Stimulated activated memory B cell treated with anti-CD40 and anti-IgM and Interleukin-4, amounts not matched to agents 10 μg/mL and 1 μg/mL and 100 μg/mL, for 72 hours (primary cell): ENCODE data around the gene SPATA4.
"Not testable (repeated sequence)": the region's sequence is repeated elsewhere in the genome, so short reads cannot be mapped to it uniquely, and the experiment has no call there.

Source experiments
- ATAC-seq: fragments of 150-1000 bp; cut with Tn5 transposase; 2 replicates; pipeline ENCODE4 v1.10.0; 2021
- H3K27ac Mint-ChIP-seq: one replicate; pipeline ENCODE4 v1.8.0; 2022; ENCODE audit warnings: mild to moderate bottlenecking, mixed read lengths
- H3K27me3 Mint-ChIP-seq: one replicate; pipeline ENCODE4 v1.8.0; 2022; ENCODE audit warnings: mixed read lengths
- H3K36me3 Mint-ChIP-seq: one replicate; pipeline ENCODE4 v1.8.0; 2022; ENCODE audit warnings: mixed read lengths
- H3K4me1 Mint-ChIP-seq: one replicate; pipeline ENCODE4 v1.8.0; 2022; ENCODE audit warnings: mixed read lengths
- H3K4me3 Mint-ChIP-seq: one replicate; pipeline ENCODE4 v1.8.0; 2022; ENCODE audit warnings: mild to moderate bottlenecking, moderate library complexity, mixed read lengths
- H3K9me3 Mint-ChIP-seq: one replicate; pipeline ENCODE4 v1.8.0; 2022; ENCODE audit warnings: mixed read lengths

The SPATA4 gene

DNA sequence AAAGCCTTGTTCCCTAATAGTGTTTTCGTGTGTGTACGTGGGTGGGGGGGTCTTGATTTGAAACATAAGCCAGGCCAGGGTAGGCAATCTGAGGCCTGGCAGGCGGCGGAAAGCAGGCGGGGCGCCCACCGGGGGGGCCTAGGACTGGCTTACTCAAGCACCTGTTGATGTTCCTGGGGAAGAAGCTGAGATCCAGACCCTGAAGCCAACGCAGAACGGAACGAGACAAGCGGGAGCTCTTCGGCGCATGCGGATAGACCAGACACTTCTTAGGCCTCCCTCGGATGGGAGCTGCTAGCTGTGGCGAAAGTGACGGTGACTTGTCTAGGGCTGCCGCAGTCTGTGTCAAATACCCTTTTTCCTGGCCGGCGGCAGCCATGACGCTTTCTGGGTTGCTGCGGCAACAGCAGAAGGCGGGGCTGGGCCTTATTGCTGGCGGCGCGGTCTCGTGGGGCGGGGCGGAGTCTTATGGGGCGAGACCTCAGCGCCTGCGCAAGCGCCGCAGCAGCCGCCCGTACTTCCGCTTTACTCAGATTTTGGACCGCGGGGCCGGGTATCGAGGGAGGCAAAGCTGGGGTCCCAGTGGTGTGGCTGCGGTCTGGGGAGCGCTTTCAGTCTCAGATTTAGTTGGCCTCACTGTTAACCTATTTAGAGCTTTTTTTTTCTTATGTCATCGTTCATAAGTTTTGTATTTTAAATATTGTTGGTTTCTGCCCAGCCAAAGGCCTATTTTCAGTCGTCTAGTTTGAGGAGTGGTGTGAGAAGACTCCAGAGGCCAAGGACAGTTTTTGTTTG is at the start of gene SPATA4:
SPATA4 (minus strand) TSS at position 402 of the 795 bp plus-strand sequence; CDS start at position 379, 23 bp downstream.
- Mint-ChIP-seq H3K27me3 (peaks cover 17% of the 10 kb centered on the region), H3K36me3 (no peaks in the 10 kb centered on the region), H3K4me1 (peaks cover 12% of the 10 kb centered on the region), H3K27ac (peak within 1 kb of the TSS; percentile 80), H3K4me3 (peak within 1 kb of the TSS; percentile 90), H3K9me3 (no peaks in the 10 kb centered on the region)
- peak; percentile 98 for ATAC-seq

DNA sequence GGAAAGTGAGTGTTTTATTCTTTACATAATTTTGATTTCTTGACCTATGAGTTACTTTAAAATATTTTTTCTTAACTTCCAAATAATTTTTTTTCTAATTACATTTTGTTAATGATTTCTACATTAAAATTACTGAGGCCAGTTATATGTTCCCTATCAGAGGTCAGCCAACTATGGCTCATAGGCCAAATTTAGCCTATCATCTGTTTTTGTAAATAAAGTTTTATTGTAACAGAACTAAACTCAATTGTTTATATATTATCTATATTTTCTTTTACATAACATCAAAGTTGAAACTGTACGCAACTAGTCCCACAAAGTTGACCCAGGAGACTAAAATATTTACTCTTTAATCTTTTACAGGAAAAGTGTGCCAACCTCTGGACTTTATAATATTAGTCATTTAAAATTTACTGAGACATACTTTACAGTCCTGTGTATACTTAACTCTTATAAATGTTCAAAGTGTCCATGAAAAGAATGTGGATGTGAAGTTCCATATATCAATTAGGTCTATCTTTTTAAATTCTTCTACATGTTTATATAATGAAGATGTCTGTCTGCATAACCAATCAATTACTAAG is 47.5 kb upstream of the SPATA4 start:
- no peaks in the 10 kb centered on the region for H3K4me1 Mint-ChIP-seq
- H3K36me3 Mint-ChIP-seq: no peaks in the 10 kb centered on the region
- ATAC-seq: no peak
- no peaks in the 10 kb centered on the region for H3K27me3 Mint-ChIP-seq
- no peaks in the 10 kb centered on the region for H3K9me3 Mint-ChIP-seq
- no peak overlapping the region for H3K4me3 Mint-ChIP-seq
- no peak overlapping the region for H3K27ac Mint-ChIP-seq

DNA sequence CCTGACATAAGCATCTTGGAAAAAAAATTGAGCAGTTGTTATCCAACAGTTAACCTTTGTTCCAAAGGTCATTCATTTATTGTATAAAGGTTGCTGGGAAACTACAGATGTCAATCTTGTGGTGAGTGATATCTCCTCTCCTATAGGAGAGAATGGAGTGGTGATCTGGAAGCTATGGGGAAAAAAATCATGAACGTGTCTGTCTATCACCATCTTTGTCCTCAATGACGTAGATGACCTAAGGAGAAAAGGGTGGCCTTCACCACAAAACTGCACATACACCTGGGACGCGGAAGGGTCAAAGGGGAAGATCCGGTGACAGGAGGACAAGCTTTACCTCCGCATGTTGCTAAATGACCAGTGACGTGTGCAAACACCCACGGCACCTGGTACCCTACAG is 46.3 kb upstream of the SPATA4 start:
- no peaks in the 10 kb centered on the region for H3K4me1 Mint-ChIP-seq
- ATAC-seq: no peak
- no peak overlapping the region for H3K4me3 Mint-ChIP-seq
- no peak overlapping the region for H3K27ac Mint-ChIP-seq
- no peaks in the 10 kb centered on the region for H3K36me3 Mint-ChIP-seq
- H3K27me3 Mint-ChIP-seq: no peaks in the 10 kb centered on the region
- H3K9me3 Mint-ChIP-seq: no peaks in the 10 kb centered on the region

DNA sequence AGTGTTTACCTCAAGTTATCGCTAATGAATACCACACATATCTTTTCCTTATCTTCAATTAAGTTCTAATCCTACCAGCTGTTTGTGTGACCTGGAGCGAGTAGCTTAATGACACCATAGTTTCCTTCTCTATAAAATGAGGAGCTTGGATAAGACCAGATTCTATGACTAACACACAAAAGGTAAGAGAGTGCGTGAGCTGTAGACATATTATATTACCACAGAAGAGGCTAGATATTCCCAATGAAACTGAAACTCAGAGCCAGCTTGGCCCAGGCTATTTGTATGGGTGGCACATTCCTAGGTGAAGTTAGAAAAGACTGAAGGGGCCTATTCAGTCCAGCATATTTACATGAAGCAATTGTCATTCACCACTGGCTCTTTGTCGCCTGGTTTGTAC is 43.4 kb upstream of the SPATA4 start:
- no peak overlapping the region for H3K4me3 Mint-ChIP-seq
- no peaks in the 10 kb centered on the region for H3K9me3 Mint-ChIP-seq
- ATAC-seq: no peak
- H3K27me3 Mint-ChIP-seq: no peaks in the 10 kb centered on the region
- H3K36me3 Mint-ChIP-seq: no peaks in the 10 kb centered on the region
- H3K27ac Mint-ChIP-seq: no peak overlapping the region
- no peaks in the 10 kb centered on the region for H3K4me1 Mint-ChIP-seq

DNA sequence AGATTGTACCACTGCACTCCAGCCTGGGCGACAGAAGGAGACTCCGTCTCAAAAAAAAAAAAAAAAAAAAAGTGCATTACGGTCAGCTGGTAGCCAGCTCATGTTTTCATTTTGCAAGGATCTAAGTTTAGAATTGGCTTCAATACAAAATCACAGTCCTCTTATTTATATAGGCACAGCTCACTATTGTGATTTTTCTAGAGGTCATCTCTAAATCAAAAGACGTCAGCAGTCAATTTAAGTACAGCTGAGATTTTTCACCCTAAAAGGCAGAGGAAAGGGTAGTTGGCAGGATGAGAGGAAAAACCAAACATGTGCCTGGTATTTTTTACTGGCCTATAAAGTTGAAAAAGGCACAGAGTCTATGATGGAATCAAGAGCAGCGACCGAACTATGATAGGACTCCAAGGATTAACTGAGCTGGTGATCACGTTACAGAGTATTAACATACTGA is 42.8 kb upstream of the SPATA4 start:
- no peaks in the 10 kb centered on the region for H3K9me3 Mint-ChIP-seq
- ATAC-seq: no peak
- H3K4me3 Mint-ChIP-seq: no peak overlapping the region
- no peaks in the 10 kb centered on the region for H3K36me3 Mint-ChIP-seq
- H3K4me1 Mint-ChIP-seq: no peaks in the 10 kb centered on the region
- no peaks in the 10 kb centered on the region for H3K27me3 Mint-ChIP-seq
- no peak overlapping the region for H3K27ac Mint-ChIP-seq

DNA sequence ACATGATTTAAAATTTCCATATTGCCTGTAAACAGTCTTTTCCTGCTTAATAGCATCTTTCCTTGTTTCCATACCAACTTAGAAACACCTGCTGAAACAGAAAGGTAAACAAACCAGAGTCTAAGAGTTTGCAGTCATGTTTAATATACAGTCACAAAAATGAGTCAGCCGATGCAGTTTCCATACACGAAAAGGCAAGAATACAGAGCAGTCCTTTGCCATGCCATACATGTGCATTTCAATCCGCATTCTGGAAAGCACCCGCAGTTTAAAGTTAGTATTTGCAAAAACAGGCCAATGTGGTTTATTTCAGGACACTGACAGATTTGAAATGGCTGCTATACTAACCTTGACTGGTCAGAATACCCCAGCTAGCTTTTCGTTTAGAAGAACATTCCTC is 41.6 kb upstream of the SPATA4 start:
- H3K27me3 Mint-ChIP-seq: no peaks in the 10 kb centered on the region
- no peak overlapping the region for H3K4me3 Mint-ChIP-seq
- no peaks in the 10 kb centered on the region for H3K36me3 Mint-ChIP-seq
- H3K27ac Mint-ChIP-seq: no peak overlapping the region
- H3K9me3 Mint-ChIP-seq: no peaks in the 10 kb centered on the region
- ATAC-seq: no peak
- H3K4me1 Mint-ChIP-seq: no peaks in the 10 kb centered on the region

DNA sequence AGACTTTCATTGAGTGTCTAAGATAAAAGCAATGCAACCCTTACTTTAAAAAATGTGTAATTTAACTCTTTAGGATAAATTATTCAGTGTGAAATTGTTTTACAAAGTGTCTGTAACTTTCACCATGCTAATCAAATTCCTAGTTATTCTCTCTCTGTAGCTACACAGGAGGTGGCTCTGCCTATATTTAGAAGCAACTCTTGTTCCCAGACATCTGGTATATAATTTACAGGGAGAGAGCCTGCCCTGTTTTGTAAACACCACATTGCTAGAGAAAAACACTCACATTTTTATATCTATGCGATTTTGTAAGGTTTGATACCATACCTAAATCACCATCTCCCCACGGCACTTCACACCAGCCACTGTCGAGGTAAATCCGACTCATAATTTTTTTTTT is 35.5 kb upstream of the SPATA4 start:
- Mint-ChIP-seq H3K9me3 (no peaks in the 10 kb centered on the region), H3K27me3 (peaks cover 11% of the 10 kb centered on the region)

DNA sequence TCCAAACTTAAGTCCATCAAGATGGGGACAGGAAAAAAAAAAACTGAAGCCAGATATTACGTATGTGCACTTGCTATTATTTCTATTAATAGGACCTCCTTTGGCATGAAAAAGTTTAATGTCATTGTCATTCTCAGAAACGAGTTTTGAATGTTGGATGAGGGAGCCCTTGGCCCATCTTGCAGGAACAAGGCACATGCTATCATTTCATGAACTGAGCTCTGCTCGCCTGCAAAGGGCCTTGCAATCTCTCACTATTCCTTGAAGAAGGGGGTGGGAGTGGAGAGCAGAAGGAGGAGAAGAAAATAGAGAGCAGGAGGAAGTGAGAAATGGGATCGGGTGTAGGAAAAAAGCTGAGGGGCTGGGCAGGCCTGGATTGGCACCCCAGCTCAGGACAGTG is 34.3 kb upstream of the SPATA4 start:
- H3K9me3 Mint-ChIP-seq: no peaks in the 10 kb centered on the region
- H3K27ac Mint-ChIP-seq: no peak overlapping the region
- no peak for ATAC-seq
- H3K36me3 Mint-ChIP-seq: no peaks in the 10 kb centered on the region
- no peaks in the 10 kb centered on the region for H3K4me1 Mint-ChIP-seq
- no peak overlapping the region for H3K4me3 Mint-ChIP-seq
- peaks cover 11% of the 10 kb centered on the region for H3K27me3 Mint-ChIP-seq

More for the DNA sequence above, 35.5 kb upstream of the SPATA4 start:
- ATAC-seq: no peak
- Mint-ChIP-seq H3K4me3 (no peak overlapping the region), H3K27ac (no peak overlapping the region), H3K36me3 (no peaks in the 10 kb centered on the region), H3K4me1 (no peaks in the 10 kb centered on the region)

DNA sequence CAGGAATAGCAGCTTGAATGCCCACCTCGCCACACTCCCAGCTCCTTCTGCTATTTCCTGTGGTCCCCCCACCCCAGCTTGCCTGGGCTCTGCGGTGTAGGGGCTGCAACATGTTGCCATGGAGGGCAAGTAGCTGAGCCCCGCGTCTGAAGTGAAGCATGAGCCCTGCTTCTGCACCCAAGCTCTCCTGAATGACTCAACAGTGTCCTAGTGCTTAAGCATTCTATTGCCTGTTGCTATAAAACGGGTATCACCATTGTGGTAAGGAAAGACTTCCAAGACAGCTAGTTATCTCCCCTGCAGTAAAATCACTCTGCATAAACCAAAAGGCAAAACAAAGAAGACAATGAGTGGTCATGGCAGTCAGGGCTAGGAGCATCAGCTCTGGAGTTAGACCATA is 31.4 kb upstream of the SPATA4 start:
- Mint-ChIP-seq H3K27me3 (peaks cover 11% of the 10 kb centered on the region), H3K36me3 (no peaks in the 10 kb centered on the region), H3K27ac (no peak overlapping the region), H3K9me3 (no peaks in the 10 kb centered on the region), H3K4me1 (no peaks in the 10 kb centered on the region), H3K4me3 (no peak overlapping the region)
- no peak for ATAC-seq

DNA sequence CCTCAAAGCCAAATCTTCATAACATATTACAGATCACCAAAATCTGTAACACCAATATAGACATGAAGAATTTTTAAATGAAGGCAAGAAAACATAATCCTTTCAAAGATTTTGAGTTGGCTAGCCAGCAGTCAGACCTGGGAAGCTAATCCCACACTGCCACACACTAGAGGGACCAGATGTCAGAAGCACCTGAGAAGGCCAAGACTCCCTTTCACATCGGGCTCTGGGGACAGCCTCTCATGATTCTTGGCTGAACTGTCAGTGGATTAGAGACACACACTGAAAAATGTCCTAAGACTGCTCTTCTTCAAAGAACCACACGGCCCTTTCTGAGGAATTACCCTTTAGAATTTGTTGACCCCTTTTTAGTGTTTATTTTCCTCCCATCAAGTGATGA is 28.2 kb upstream of the SPATA4 start:
- no peaks in the 10 kb centered on the region for H3K36me3 Mint-ChIP-seq
- H3K4me3 Mint-ChIP-seq: no peak overlapping the region
- no peak overlapping the region for H3K27ac Mint-ChIP-seq
- H3K4me1 Mint-ChIP-seq: no peaks in the 10 kb centered on the region
- H3K27me3 Mint-ChIP-seq: peaks cover 11% of the 10 kb centered on the region
- no peaks in the 10 kb centered on the region for H3K9me3 Mint-ChIP-seq
- no peak for ATAC-seq

DNA sequence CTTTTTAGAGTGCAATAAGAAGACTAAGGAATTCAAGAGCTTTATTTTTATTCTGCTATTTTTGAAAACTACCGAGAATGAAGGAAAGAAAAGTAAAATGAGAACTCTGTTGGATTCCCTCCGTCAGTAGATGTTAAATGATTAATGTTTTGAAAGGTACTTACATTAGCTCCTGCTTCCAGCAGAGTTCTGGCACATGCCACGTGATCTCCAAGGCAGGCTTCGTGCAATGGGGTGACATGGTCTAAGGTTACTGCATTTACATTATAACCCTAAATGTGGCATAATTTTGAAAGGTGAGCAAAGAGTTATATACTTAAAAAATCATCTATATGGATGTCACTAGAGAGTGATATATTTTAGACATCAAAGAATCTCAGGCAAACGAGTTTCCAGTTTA is 26.8 kb upstream of the SPATA4 start:
- ATAC-seq: no peak
- H3K4me3 Mint-ChIP-seq: no peak overlapping the region

DNA sequence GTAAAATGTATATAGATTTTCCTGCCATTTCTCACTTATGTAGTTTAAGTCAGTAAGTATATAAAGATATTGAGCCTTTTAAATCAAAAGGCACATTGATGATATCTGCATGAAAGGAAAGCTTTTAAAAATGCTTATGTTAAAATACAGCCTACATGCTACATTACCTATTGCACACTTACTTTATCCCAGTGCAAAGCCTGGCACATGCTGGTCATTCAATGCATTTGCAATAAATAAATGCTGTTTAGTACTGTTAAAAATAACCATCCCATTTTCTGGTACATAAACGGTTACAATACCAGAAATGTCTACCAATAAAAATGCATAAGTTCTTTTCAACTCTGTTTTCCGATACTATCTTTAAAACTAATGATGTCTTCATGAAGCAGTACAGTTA is 22.1 kb upstream of the SPATA4 start:
- no peak overlapping the region for H3K4me3 Mint-ChIP-seq
- no peak for ATAC-seq
- peaks cover 2% of the 10 kb centered on the region for H3K9me3 Mint-ChIP-seq
- no peaks in the 10 kb centered on the region for H3K36me3 Mint-ChIP-seq
- no peaks in the 10 kb centered on the region for H3K27me3 Mint-ChIP-seq
- H3K27ac Mint-ChIP-seq: no peak overlapping the region
- no peaks in the 10 kb centered on the region for H3K4me1 Mint-ChIP-seq

More for the DNA sequence above, 26.8 kb upstream of the SPATA4 start:
- Mint-ChIP-seq H3K4me1 (no peaks in the 10 kb centered on the region), H3K9me3 (no peaks in the 10 kb centered on the region), H3K36me3 (no peaks in the 10 kb centered on the region), H3K27ac (no peak overlapping the region), H3K27me3 (peaks cover 11% of the 10 kb centered on the region)

DNA sequence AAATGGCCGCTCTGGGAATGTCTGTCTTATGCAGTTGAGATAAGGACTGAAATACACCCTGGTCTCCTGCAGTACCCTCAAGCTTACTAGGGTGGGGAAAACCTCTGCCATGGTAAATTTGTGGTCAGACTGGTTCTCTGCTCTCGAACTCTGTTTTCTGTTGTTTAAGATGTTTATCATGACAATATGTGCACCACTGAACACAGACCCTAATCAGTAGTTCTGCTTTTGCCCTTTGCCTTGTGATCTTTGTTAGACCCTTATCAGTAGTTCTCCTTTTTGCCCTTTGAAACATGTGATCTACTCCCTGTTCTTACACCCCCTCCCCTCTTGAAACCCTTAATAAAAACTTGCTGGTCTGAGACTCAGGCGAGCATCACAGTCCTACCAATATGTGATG is 17.0 kb upstream of the SPATA4 start:
- not testable (repeated sequence) for ATAC-seq, H3K9me3 Mint-ChIP-seq, H3K36me3 Mint-ChIP-seq, H3K4me3 Mint-ChIP-seq, H3K27ac Mint-ChIP-seq, H3K4me1 Mint-ChIP-seq
- peaks cover 12% of the 10 kb centered on the region for H3K27me3 Mint-ChIP-seq

DNA sequence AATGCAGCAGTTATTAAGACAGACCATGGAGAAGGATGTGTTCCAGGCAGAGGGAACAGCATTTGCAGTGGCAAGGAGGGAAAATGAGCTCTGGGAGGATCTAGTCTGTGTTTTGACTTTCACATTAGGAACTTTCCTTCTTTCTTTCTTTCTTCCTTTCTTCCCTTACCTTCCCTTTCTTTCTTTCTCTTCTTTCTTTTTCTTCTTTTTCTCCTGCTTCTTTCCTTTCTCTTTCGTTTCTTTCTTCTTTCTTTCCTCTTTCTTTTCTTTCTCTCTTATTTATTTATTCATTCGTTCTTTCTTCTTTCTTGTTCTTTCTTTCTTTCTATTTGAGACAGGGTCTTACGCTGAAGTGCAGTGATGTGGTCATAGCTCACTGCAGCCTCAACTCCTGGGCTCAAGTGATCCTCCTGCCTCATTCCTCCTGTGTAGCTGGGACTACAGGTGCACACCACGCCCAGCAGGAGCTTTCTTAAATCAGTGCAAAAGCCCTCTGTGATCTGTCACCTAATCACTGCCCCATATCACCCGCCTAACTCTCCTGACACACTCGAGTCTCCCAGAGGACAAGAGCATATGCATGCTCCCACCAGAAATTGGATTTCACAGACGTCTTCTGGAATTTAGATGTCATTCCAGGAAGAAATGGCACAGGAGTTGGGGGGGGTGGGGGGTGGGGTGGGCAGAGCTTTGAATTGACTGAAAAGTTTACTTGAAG is 15.4 kb upstream of the SPATA4 start:
- Mint-ChIP-seq H3K9me3 (peaks cover 5% of the 10 kb centered on the region), H3K4me1 (peaks cover 8% of the 10 kb centered on the region), H3K27me3 (peaks cover 28% of the 10 kb centered on the region), H3K36me3 (no peaks in the 10 kb centered on the region), H3K27ac (no peak overlapping the region), H3K4me3 (no peak overlapping the region)
- ATAC-seq: no peak

DNA sequence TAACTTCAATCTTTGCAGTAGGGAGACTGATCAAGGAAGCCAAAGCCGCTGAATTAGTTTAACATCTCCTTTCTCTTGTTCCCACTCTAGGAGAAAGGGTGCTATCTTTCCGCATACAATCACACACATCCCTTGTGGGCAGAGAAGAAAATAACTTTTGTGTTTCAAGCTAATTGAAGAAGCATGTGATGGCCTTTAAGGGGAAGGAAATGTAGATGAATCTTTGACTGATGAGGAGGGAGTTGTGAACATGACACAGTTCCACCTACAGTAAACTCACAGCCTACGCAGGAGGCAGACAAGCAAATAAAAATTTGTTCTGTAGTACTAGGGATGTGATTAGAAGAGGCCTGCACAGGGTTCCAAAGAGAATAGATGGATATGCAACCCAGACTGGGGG is 14.7 kb upstream of the SPATA4 start:
- peaks cover 35% of the 10 kb centered on the region for H3K27me3 Mint-ChIP-seq
- no peaks in the 10 kb centered on the region for H3K36me3 Mint-ChIP-seq

DNA sequence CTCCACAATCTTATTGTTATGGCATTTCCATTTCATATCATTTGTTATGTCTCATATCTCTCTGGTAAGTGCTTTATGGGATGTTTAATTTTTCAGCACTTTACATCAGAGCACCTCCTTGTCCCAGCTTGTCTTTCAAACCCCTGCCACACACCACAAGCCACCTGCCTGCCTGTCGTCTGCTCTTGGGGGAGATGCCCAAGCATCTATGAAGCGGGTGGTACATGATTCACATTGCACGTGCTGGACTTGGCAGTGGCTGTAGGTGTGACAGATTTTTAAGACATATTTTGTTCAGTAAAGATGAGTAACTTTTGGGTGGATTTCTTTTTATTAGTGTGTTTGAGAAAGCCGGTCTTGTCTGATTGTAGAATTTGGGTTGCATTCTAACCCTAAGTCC is 14.2 kb upstream of the SPATA4 start:
- Mint-ChIP-seq H3K9me3 (peaks cover 5% of the 10 kb centered on the region), H3K4me3 (no peak overlapping the region), H3K4me1 (peaks cover 8% of the 10 kb centered on the region), H3K27me3 (peaks cover 38% of the 10 kb centered on the region), H3K36me3 (no peaks in the 10 kb centered on the region), H3K27ac (no peak overlapping the region)
- ATAC-seq: no peak

More for the DNA sequence above, 14.7 kb upstream of the SPATA4 start:
- H3K27ac Mint-ChIP-seq: no peak overlapping the region
- peaks cover 8% of the 10 kb centered on the region for H3K4me1 Mint-ChIP-seq
- no peak overlapping the region for H3K4me3 Mint-ChIP-seq
- ATAC-seq: no peak
- H3K9me3 Mint-ChIP-seq: peaks cover 5% of the 10 kb centered on the region
